Measurements from ENCODE around the gene MAPKBP1. TPM values are rescaled to one million over a fixed set of nuclear protein-coding genes. Genes with fewer than 3 reads are reported as not detected.

MAPKBP1 gene
- total RNA-seq, 1 experiment from 2014 or later, result 16.2 TPM

GRCh38 chr15:41825145-41825544, 50.9 kb downstream of the MAPKBP1 start:
- CTCF ChIA-PET, result no interaction called here
- Mint-ChIP-seq H3K9me3 (ENCODE audit: unreplicated experiment) (no peaks in the 10 kb centered on the region), H3K4me3 (ENCODE audit: unreplicated experiment) (no peak overlapping the region), H3K27ac (ENCODE audit: unreplicated experiment) (no peak overlapping the region), H3K4me1 (ENCODE audit: low read depth, unreplicated experiment) (peaks cover 12% of the 10 kb centered on the region), H3K36me3 (ENCODE audit: insufficient read depth, unreplicated experiment) (peaks cover 20% of the 10 kb centered on the region), H3K27me3 (ENCODE audit: insufficient read depth, unreplicated experiment) (no peaks in the 10 kb centered on the region)
- POLR2A ChIA-PET, result no interaction called here
- DNase-seq, result no peak
- no peaks in the 10 kb centered on the region for H3K4me1 ChIP-seq
- no TSS peak for BruUV-seq (replicated peaks)
- H3K36me3 ChIP-seq (ENCODE audit: control insufficient read depth, insufficient read depth, low read length), result no peaks in the 10 kb centered on the region; the same call in 1 of the 2 replicates
- no peak for TF ChIP-seq CTCF (IDR thresholded peaks at IDR 0.05; ENCODE audit: insufficient read depth in 1 of 2, low read depth in 1 of 2, low read length in 1 of 2, severe bottlenecking in 1 of 2, unreplicated experiment in 1 of 2)
- intact Hi-C loops (cut with micrococcal nuclease; ENCODE audit: unreplicated experiment), result loop anchor here (5.0 kb wide), 1 partner anchor 77 kb away; no protein-coding TSS in a partner anchor
- H3K27me3 ChIP-seq (replicated peaks; ENCODE audit: control insufficient read depth, insufficient read depth, low read length), result no peaks in the 10 kb centered on the region
- H3K4me3 ChIP-seq (ENCODE audit: low read depth, low read length), result no peak overlapping the region
- H3K9me3 ChIP-seq, result no peaks in the 10 kb centered on the region

- BruUV-seq (replicated peaks), result no TSS peak
- POLR2A ChIA-PET, result no interaction called here
- Histone ChIP-seq H3K9me3 (no peaks in the 10 kb centered on the region), H3K27me3 (replicated peaks; ENCODE audit: control insufficient read depth, insufficient read depth, low read length) (no peaks in the 10 kb centered on the region), H3K4me3 (ENCODE audit: low read depth, low read length) (no peak overlapping the region), H3K4me1 (no peaks in the 10 kb centered on the region), H3K36me3 (ENCODE audit: control insufficient read depth, insufficient read depth, low read length) (no peaks in the 10 kb centered on the region; the same call in 1 of the 2 replicates)
- CTCF ChIA-PET, result no interaction called here
- no peak for DNase-seq
- Mint-ChIP-seq H3K36me3 (ENCODE audit: insufficient read depth, unreplicated experiment) (peaks cover 18% of the 10 kb centered on the region), H3K27ac (ENCODE audit: unreplicated experiment) (no peak overlapping the region), H3K4me3 (ENCODE audit: unreplicated experiment) (peak overlapping the region; percentile 91), H3K27me3 (ENCODE audit: insufficient read depth, unreplicated experiment) (no peaks in the 10 kb centered on the region), H3K4me1 (ENCODE audit: low read depth, unreplicated experiment) (peaks cover 12% of the 10 kb centered on the region), H3K9me3 (ENCODE audit: unreplicated experiment) (no peaks in the 10 kb centered on the region)
- intact Hi-C loops (cut with micrococcal nuclease; ENCODE audit: unreplicated experiment), result loop anchor here (5.0 kb wide), 1 partner anchor 76 kb away; no protein-coding TSS in a partner anchor
- TF ChIP-seq CTCF (IDR thresholded peaks at IDR 0.05; ENCODE audit: insufficient read depth in 1 of 2, low read depth in 1 of 2, low read length in 1 of 2, severe bottlenecking in 1 of 2, unreplicated experiment in 1 of 2), result no peak
Measured at GRCh38 chr15:41825572-41826535, 51.6 kb downstream of the MAPKBP1 start.

GRCh38 chr15:41827290-41827879, 53.1 kb downstream of the MAPKBP1 start:
- intact Hi-C loops (cut with micrococcal nuclease; ENCODE audit: unreplicated experiment), result loop anchor here (5.0 kb wide), 1 partner anchor 75 kb away; no protein-coding TSS in a partner anchor
- Mint-ChIP-seq H3K4me3 (ENCODE audit: unreplicated experiment) (peak overlapping the region; percentile 91), H3K4me1 (ENCODE audit: low read depth, unreplicated experiment) (peaks cover 12% of the 10 kb centered on the region), H3K36me3 (ENCODE audit: insufficient read depth, unreplicated experiment) (peaks cover 17% of the 10 kb centered on the region), H3K9me3 (ENCODE audit: unreplicated experiment) (no peaks in the 10 kb centered on the region), H3K27ac (ENCODE audit: unreplicated experiment) (peak overlapping the region; percentile 89), H3K27me3 (ENCODE audit: insufficient read depth, unreplicated experiment) (no peaks in the 10 kb centered on the region)
- CTCF ChIA-PET, result interaction anchor here (0.7 to 1.2 kb wide), 3 partner anchors 53 to 361 kb away, joined by 3 read pairs; partner anchors contain the start of gene MAPKBP1
- POLR2A ChIA-PET, result no interaction called here
- Histone ChIP-seq H3K27me3 (replicated peaks; ENCODE audit: control insufficient read depth, insufficient read depth, low read length) (no peaks in the 10 kb centered on the region), H3K36me3 (ENCODE audit: control insufficient read depth, insufficient read depth, low read length) (no peaks in the 10 kb centered on the region), H3K4me3 (ENCODE audit: low read depth, low read length) (peak overlapping the region; percentile 86), H3K4me1 (no peaks in the 10 kb centered on the region), H3K9me3 (no peaks in the 10 kb centered on the region)
- no peak for TF ChIP-seq CTCF (IDR thresholded peaks at IDR 0.05; ENCODE audit: insufficient read depth in 1 of 2, low read depth in 1 of 2, low read length in 1 of 2, severe bottlenecking in 1 of 2, unreplicated experiment in 1 of 2)
- BruUV-seq (replicated peaks), result no TSS peak
- peak in 1 of 2 experiments; percentile 30 for DNase-seq
